Tibial nerve (tissue), 4 donors: Measurements from ENCODE around the gene TRAPPC2L. TPM values are rescaled to one million over a fixed set of nuclear protein-coding genes. Genes with fewer than 3 reads are reported as not detected.
A peak's percentile ranks its signal among the peaks of the same experiment; 100 is the strongest.

Source experiments
- DNase-seq, 2 donors: peaks; one replicate each; pipeline ENCODE4 v3.0.0-alpha.2; 2019; ENCODE audit warnings: low spot score in 2 of 2
- H3K27ac ChIP-seq, 4 donors: fragments of 200-600 bp; sonication (generic) in 3 of 4; one replicate each; pipeline ENCODE4 v1.5.1; 2017 to 2019; ENCODE audit warnings: mild to moderate bottlenecking in 1 of 4
- H3K27me3 ChIP-seq, 2 donors: fragments of 200-600 bp; sonication (generic) in 1 of 2; one replicate each; pipeline versions ENCODE4 v1.5.1 to v1.6.0; 2017 to 2019
- H3K36me3 ChIP-seq, 3 donors: fragments of 200-600 bp; sonication (generic); one replicate each; pipeline ENCODE4 v1.5.1; 2018 to 2019
- H3K4me1 ChIP-seq, 4 donors: fragments of 200-600 bp; sonication (generic) in 3 of 4; one replicate each; pipeline ENCODE4 v1.5.1; 2017 to 2019
- H3K4me3 ChIP-seq, 4 donors: fragments of 200-600 bp; sonication (generic) in 3 of 4; one replicate each; pipeline ENCODE4 v1.5.1; 2017 to 2019; ENCODE audit warnings: mild to moderate bottlenecking in 1 of 4, moderate library complexity in 1 of 4
- H3K9me3 ChIP-seq, 4 donors: fragments of 200-600 bp; sonication (generic) in 3 of 4; one replicate each; pipeline ENCODE4 v1.5.1; 2017 to 2019
- CTCF ChIP-seq, 5 experiments: fragments of 200-600 bp in 3 of 5; fragments of 450-650 bp in 2 of 5; sonication (generic) in 3 of 5; IDR thresholded peaks; one replicate each; pipeline ENCODE4 v1.5.1; 2016 to 2019; ENCODE audit warnings: antibody characterized with exemption in 5 of 5, mild to moderate bottlenecking in 3 of 5, moderate library complexity in 2 of 5
- EP300 ChIP-seq, 2 donors: sonication (generic); formaldehyde crosslinking; IDR thresholded peaks; one replicate each; pipeline ENCODE4 v1.6.1; 2017; ENCODE audit warnings: antibody characterized with exemption in 2 of 2, mild to moderate bottlenecking in 1 of 2
- POLR2A ChIP-seq, 2 donors: fragments of 450-650 bp; IDR thresholded peaks; one replicate each; pipeline ENCODE4 v1.6.1; 2017; ENCODE audit warnings: antibody characterized with exemption in 2 of 2, mild to moderate bottlenecking in 2 of 2, moderate library complexity in 2 of 2
- WGBS, 2 donors: methylation state at CpG; one replicate each; pipeline ENCODE4 v1.1.5; 2018; 5-methylcytosine and 5-hydroxymethylcytosine counted together
- total RNA-seq, 4 donors: library from RNA; depleted of rRNA; stranded (reverse); fragments of >200 nt; gene quantifications; one replicate each; pipeline ENCODE4 v1.1.0, GENCODE V29; 2016

The TRAPPC2L gene
- total RNA-seq, 4 donors from 2014 or later = 18.0 to 36.6 (median 22.9) TPM

GRCh38 chr16:88850531-88851199, 6.3 kb upstream of the TRAPPC2L start:
- no peak overlapping the region for H3K27ac ChIP-seq
- H3K36me3 ChIP-seq = peaks cover 0 to 60% (median 0%) of the 10 kb centered on the region in 3 donors
- 91 to 93% methylated on average over 33 of the region's 33 CpGs for WGBS, 2 donors
- H3K27me3 ChIP-seq = no peaks in the 10 kb centered on the region
- H3K4me3 ChIP-seq = no peak overlapping the region
- DNase-seq = no peak
- H3K9me3 ChIP-seq = no peaks in the 10 kb centered on the region
- TF ChIP-seq POLR2A (IDR thresholded peaks at IDR 0.05) (no peak), CTCF (IDR thresholded peaks at IDR 0.05) (no peak), EP300 (IDR thresholded peaks at IDR 0.05) (no peak)
- peaks cover 0 to 25% (median 5%) of the 10 kb centered on the region in 4 donors for H3K4me1 ChIP-seq

- peaks cover 0 to 33% (median 11%) of the 10 kb centered on the region in 4 donors for H3K4me1 ChIP-seq
- WGBS, 2 donors = 93 to 95% methylated on average over 15 to 19 of the region's 19 CpGs
- peaks cover 0 to 59% (median 0%) of the 10 kb centered on the region in 3 donors for H3K36me3 ChIP-seq
- DNase-seq = no peak
- no peak overlapping the region for H3K4me3 ChIP-seq
- no peaks in the 10 kb centered on the region for H3K27me3 ChIP-seq
- H3K9me3 ChIP-seq = no peaks in the 10 kb centered on the region
- no peak overlapping the region for H3K27ac ChIP-seq
- TF ChIP-seq POLR2A (IDR thresholded peaks at IDR 0.05) = no peak
- TF ChIP-seq EP300 (IDR thresholded peaks at IDR 0.05) = no peak
- TF ChIP-seq CTCF (IDR thresholded peaks at IDR 0.05) = no peak
Observed at GRCh38 chr16:88851616-88852015, 5.3 kb upstream of the TRAPPC2L start.

GRCh38 chr16:88853325-88853941, 3.5 kb upstream of the TRAPPC2L start:
- 51 to 68% methylated on average over 10 to 16 of the region's 17 CpGs for WGBS, 2 donors
- no peak for DNase-seq

DNA sequence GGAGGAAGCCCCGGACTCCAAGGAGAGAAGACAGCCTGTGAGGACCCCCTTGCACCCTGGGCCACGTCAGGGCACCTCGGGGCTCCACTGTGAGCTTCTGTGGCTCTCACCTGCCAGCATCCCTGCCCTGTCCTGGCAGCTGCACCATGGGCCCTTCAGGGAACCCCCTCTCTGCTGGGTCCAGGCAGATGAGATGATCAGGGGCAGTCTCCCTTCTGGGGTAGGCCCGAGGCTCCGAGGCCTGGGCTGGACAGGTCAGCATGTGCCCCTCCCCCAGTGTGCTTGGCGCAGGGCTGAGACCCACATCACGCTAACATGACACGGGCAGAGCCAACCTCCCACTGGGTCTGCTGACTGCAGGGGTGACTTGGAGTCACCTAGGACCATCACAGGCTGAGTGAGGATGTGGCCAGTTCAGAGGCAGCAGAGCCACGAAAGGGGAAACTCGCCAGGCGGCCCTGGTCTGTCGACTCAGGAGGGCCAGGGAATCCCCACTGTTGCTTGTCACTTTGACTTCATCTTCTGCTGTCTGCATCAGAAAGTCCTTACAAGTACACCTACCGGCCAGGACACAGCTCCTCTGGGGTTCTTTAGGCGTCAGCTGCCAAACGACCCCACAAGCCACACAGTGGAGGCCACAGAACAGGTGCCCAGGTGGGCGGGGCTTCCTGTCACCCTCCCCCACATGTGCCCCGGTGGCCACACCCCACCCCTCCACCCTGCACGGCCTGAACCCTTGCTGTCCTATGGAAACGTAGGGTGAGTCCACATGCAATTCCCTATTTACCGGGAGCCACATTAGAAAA, 2.4 kb upstream of the TRAPPC2L start:
- H3K36me3 ChIP-seq = peaks cover 0 to 40% (median 9%) of the 10 kb centered on the region in 3 donors
- 59 to 74% methylated on average over 19 to 20 of the region's 20 CpGs for WGBS, 2 donors
- H3K4me1 ChIP-seq = peaks cover 0 to 52% (median 23%) of the 10 kb centered on the region in 4 donors
- TF ChIP-seq CTCF (IDR thresholded peaks at IDR 0.05) = no peak
- no peak for DNase-seq
- H3K27ac ChIP-seq = no peak overlapping the region
- no peak overlapping the region for H3K4me3 ChIP-seq
- H3K9me3 ChIP-seq = no peaks in the 10 kb centered on the region
- H3K27me3 ChIP-seq = no peaks in the 10 kb centered on the region

More at GRCh38 chr16:88853325-88853941, 3.5 kb upstream of the TRAPPC2L start:
- no peak for TF ChIP-seq CTCF (IDR thresholded peaks at IDR 0.05)
- no peak for TF ChIP-seq EP300 (IDR thresholded peaks at IDR 0.05)
- TF ChIP-seq POLR2A (IDR thresholded peaks at IDR 0.05) = no peak
- peak overlapping the region in 1 of 4 donors; percentile 17 for H3K27ac ChIP-seq
- H3K9me3 ChIP-seq = no peaks in the 10 kb centered on the region
- peaks cover 0 to 41% (median 0%) of the 10 kb centered on the region in 3 donors for H3K36me3 ChIP-seq
- peaks cover 0 to 43% (median 19%) of the 10 kb centered on the region in 4 donors for H3K4me1 ChIP-seq
- H3K4me3 ChIP-seq = no peak overlapping the region
- H3K27me3 ChIP-seq = no peaks in the 10 kb centered on the region
